AG08395 (cell line): ENCODE data around the gene KCTD2.
"Not testable (repeated sequence)": the region's sequence is repeated elsewhere in the genome, so short reads cannot be mapped to it uniquely, and the experiment has no call there.

Experiments
- DNase-seq: peaks from one replicate; pipeline ENCODE4 v3.0.0; 2012; ENCODE audit warnings: mixed read lengths, low spot score

The KCTD2 gene

DNA sequence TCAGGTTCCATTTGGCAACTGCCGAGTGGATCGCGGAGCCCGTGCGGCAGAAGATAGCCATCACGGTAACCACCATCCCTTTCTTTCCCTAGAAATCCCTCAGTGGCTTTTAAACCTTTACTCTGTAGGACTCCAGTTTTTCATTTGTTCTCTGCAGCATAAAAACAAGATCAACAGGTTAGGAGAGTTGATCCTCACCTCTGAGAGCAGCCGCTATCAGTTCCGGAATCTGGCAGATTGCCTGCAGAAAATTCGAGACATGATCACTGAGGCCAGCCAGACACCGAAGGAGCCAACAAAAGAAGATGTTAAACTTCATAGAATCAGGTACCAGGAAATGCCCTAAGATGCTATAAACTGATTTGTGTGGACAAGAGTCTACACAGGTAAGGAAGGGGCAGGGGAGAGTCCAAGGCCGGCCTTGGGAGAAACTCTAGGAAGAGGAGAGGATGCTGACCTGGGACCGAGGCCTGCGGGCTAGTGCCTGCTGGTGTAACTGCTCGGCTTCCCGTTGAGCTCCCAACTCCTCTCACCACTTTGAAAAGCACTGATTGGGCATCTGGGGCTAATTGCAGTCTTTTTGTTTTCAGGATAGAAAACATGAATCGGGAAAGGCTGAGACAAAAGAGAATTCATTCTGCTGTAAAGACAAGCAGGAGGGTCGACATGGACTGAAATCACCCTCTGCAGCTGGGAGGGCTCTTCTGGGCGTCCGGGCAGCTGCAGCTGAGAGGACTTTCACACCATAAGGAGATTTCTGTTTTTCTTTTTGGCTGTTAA is 26.5 kb upstream of the KCTD2 start:
- no peak for DNase-seq

DNA sequence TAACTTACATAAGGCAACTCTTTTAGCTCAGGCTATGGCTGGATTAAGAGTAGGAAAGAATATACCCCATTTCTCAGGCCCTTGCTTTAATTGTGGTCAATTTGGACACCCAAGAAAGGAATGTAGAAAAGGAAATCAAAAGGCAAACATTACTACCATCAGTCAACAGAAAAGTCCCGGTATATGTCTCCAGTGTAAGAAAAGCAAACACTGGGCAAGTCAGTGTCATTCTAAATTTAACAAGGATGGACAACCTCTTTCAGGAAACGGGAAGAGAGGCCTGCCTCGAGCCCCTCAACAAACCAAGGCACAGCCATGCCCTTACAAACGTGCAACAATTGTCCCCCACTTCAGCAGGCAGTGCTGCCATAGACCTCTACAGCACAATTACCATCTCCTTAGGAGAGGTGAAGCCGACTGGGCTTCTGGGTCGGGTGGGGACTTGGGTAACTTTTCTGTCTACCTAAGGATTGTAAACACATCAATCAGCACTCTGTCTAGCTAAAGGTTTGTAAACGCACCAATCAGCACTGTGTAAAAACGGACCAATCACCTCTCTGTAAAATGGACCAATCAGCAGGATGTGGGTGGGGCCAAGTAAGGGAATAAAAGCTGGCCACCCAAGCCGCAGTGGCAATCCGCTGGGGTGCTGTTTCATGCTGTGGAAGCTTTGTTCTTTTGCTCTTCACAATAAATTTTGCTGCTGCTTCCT is 22.2 kb upstream of the KCTD2 start:
- DNase-seq: no peak

DNA sequence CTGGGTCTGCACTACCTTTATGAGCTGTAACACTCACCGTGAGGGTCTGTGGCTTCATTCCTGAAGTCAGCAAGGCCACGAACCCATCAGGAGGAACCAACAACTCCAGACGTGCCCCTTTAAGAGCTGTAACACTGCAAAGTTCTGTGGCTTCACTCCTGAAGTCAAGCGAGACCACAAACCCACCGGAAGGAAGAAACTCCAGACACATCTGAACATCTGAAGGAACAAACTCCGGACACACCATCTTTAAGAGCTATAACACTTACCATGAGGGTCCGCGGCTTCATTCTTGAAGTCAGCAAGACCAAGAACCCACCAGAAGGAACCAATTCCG is 21.7 kb upstream of the KCTD2 start:
- DNase-seq: not testable (repeated sequence)

DNA sequence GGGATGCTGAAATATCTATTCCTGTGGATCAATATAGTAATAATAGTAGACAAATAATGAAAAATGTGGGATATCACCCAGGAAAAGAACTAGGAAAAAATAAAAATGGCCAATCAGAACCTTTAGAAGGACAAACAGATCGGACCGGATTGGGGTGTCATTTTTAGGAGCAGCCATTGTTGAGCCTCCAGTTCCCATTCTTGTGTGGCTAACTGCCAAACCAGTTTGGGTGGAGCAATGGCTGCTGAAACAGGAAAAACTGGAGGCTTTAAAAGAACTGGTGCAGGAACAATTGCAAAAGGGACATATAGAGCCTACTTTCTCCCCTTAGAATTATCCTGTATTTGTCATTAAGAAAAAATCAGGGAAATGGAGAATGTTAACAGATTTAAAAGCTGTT is 20.4 kb upstream of the KCTD2 start:
- not testable (repeated sequence) for DNase-seq

DNA sequence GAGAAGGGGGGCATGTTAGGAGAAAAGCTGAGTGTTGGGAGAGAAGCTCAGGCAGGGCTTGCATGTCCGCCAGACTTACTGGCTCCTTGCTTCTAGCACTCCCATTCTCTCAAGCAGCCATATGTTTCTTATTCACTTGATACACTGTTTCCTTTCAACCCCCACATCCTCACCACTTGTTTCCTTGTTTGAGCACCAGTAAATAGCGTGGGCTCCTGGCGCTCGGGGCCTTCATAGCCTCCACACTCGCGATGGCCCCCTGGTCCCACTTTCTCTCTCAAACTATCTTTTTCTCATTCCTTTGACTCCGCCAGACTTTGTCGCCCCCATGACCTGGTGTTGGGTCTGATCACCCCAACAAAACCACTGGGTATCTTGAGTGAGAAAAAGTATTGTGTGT is 16.9 kb upstream of the KCTD2 start:
- no peak for DNase-seq

DNA sequence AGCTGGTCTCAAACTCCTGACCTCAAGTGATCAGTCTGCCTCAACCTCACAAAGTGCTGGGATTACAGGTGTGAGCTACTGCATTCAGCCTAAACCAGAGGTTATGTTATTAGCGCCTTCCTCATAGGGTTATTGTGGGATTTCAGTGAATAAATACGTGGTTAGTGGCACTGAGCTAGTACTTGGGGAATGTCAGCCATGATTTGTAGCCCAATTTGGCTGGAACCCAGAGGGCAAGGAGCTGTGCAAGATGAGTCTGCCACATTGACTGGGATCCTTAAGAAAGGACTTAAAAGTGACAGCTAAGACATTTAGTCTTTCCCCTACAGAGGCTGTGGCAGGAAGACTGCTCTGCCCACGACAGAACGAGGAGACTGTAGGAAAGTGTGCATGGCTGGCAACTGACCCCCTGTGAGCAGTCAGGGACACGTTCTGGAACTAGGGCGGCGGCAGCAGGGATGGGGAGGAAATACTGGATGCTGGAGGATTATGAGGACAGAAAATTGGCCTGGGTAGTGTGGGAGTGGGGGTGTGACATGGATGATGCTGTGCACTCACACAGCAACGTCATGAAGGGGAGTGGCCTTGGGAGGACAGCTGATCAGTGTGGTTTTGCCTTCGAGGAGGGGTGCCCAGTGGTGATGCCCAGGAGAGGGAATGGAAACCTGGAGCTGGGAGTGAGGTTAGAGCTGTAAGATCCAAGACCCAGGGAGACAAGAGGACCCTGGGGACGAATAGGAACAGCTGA is 14.9 kb upstream of the KCTD2 start:
- peak; percentile 92 for DNase-seq

DNA sequence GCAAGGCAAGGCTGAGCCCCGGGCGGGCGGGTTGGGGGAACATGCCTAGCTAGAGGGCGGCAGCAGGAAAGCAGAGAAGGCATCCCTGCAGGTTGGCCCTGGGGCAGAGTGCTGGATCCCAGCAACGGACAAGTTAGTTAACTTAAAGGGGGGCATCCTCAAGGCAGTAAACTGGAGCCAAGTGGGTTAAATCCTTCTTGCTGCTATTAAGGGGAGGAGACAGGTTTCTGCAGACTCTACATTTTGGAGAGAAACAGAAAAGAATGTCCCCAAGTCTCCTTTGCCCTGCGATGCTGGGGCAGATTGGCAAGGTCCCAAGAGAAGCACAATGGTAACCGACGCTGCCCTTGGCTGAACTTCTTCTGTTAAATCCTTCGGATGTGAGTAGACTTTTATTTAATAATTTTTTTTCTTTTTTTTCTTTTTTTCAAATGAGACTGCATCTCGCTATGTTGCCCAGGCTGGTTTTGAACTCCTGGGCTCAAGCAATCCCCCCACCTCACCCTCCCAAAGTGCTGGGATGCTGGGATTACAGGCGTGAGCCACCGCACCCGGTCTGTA is 14.2 kb upstream of the KCTD2 start:
- no peak for DNase-seq

DNA sequence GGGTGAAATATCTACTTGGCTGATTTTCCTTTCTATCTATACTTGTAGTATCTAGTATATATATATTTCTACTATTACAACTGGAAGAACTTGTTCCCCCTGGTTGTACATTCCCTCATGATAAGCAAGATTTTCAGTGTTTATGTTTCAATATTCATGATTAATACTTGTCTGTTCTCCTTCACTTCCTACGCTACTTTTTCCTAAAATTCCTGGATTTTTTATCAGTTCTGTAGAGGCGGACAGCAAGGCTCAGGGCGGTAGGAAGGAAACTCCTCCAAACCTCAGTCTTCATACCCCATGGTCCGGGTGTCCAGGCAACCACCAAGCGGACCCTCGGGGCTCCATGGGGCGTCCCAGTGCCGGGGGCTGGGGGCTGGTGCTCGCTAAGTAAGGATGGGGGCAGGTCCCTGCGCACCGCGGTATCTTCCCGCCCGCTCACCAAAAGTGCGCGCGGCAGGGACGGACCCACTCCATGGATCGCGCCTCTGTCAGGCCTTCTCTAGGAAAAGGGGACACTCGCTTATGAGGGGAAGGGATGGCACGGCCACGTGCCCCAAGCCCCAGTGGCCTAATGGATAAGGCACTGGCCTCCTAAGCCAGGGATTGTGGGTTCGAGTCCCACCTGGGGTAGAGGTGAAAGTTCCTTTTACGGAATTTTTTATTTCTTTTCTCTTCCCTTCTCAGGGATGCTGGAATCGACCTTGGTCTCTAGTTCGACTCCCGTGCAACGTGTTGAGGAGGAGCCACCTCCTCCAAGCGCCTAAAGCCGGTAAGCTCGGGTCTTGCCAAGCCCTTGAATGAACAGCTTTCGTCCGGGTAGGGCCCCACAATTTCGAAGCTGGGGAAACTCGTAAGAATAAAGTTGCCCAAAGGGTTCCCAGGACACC is 13.4 kb upstream of the KCTD2 start:
- peak; percentile 80 for DNase-seq

DNA sequence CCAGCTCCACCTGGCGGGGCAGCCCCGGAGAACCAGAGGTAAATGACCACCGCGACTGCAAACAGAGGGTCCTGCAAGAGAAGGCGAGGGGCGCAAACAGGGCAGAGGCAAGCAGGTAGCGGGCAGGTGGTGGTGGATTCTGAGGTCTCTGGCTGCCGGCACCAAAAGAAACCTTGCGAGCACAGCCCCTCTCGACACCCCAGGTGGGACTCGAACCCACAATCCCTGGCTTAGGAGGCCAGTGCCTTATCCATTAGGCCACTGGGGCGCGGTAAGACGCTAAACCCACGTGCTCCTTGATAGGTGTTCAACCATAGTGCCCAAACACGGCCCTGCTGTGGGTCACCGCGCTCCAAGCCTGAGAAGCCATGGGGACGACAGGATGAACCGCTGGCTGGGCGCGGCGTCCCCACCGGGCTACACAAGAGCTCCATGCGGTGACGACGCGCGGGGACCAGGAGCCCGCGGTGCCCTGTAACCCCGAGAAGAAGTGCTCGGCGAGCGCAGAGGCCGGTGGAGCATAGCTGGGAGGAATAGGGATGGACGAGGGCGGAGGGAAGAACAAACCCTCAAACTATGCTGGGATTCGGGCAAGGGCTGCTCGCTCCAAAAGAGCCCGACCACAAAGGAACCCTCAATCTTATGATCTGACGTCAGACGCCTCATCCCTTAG is 12.7 kb upstream of the KCTD2 start:
- peak; percentile 70 for DNase-seq

DNA sequence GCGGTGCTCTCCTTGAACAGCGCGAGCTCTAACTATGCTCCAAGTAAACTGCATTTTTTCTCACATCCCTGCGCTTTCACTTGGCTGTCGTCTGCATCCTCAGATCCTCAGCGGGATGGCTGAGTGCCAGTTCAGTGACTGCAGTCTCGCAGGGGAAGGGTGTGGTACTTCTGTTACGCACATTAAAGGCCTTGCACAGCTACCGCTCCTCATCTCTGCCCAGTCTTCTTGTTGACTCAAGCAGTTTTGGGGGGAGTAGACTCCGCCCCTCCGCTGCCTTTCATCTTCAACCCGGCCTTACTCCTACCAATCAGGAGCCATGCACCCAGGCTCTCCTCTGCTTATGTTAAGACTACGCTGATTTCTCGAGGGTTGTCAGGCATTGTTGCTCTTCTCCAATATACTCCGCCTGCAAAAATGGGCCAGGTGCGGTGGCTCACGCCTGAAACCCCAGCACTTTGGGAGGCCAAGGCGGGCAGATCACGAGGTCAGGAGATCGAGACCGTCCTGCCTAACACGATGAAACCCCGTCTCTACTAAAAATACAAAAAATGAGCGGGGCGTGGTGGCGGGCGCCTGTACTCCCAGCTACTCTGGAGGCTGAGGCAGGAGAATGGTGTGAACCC is 10.3 kb upstream of the KCTD2 start:
- DNase-seq: peak; percentile 87

DNA sequence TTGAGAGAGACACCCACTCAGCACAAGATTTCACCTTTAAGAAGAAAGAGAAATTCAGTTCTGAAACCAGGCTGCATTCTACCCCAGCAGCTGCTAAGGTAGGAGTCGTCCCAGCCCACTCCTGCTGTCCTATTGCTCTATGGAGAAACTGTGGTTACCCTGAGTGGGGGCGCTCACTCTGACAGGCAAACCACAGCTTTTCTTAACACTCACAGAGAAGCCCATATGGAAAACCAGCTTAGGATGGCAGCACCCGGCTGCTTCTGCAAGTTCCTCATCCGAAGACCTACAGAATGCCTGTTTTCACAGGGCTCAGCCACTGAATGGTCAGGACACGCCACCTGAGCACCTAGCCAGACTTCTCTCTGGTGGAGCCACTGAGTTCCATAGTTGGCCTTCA is 7.8 kb upstream of the KCTD2 start:
- no peak for DNase-seq

DNA sequence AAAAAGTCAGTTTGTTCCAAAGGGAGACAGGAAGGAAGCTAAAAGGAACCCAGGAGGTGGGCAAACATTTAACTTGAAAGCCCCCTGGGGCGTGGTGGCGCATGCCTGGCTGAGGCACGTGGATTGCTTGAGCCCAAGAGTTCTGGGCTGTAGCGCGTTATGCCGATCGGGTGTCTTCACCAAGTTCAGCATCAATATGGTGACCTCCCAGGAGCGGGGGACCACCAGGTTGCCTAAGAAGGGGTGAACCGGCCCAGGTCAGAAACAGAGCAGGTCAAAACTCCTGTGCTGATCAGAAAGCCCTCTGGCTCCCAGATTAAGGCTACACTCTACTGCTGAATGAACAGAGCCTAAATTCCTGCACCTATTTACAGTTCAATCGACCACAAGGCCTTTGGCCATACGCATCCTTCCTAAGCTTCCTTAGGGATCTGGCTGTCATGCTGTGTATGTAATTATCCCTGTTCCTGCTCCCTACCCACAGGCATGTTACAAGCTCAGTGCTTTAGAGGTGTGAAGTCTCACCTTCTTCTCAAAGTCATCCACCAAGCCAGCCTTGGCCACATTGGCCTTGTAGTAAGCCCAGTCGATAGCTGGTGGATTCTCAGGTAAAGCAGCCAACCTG is 5.3 kb upstream of the KCTD2 start:
- DNase-seq: no peak

DNA sequence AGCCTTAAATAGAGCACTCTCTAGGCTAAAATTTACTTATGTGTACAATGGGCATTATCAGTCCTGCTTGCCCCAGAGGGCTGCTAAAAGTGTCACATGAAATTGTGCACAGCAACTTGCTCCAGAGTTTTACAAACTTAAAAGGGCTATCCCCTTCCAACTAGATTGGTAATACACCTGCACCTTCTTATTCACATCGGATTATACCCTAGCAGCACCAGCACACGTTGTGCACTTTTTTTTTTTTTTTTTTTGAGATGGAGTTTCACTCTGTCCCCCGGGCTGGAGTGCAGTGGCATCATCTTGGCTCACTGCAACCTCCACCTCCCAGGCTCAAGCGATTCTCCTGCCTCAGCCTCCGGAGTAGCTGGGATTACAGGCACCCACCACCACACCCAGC is 3.2 kb upstream of the KCTD2 start:
- not testable (repeated sequence) for DNase-seq

DNA sequence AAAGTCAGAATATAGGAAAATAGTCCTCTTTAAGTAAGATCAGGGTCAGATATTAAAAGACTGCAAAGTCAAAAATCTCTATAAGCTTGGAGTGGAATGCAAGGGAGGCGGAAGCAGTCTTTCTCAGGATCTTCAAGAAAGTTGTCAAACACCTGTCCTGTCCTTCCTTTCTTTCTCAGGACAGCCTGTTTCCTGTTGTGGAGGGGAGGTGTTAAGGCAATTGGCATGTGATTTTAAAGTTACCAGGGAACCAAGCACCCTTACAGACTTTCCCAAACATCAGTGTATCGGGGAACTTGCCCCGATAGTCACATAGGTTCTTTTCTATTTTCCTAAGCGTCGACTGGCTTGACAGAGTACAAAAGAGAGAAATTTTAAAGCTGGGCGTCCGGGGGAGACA is 2.3 kb upstream of the KCTD2 start:
- no peak for DNase-seq

DNA sequence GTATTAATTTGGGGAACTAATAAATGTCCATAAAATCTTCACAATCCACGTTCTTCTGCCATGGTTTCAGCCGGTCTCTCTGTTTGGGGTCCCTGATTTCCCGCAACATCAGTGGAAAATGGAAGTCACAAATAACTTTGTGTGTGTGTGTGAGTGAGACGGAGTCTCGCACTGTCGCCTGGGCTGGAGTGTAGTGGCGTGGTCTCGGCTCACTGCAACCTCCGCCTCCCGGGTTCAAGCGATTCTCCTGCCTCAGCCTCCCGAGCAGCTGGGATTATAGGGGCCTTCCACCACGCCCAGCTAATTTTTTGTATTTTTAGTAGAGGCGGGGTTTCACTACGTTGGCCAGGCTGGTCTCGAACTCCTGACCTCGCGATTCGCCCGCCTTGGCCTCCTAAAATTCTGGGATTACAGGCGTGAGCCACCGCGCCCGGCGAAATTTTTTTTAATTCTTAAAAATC is 1.0 kb upstream of the KCTD2 start:
- not testable (repeated sequence) for DNase-seq

DNA sequence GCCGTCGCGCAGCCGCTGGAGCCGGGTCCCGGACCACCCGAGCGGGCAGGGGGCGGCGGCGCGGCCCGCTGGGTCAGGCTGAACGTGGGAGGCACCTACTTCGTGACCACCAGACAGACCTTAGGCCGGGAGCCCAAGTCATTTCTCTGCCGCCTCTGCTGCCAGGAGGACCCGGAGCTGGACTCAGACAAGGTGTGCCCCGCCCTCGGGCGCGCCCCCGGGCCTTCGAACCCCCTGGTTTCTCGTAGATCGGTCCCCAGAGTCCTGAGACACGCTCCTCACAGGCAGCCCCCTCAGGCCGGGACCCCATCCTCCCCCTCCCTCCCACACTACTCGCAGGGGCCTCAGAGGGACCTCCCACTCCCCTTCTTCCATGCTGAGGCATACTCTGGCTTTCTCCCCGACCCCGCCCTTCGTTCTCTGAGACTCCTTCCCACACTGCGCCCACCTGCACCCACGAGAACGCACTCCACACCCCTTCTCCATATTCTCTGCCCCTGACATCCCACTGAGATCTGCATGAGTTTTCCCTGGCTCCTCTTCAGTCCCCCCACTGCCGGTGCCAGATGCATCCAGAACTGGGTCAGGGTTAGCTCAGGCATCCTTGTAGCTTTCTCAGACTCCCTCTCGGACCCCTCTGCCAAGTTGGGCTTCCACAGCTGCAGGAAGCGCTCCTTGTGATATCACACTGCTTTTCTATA is 523 bp downstream of the KCTD2 start:
- no peak for DNase-seq

DNA sequence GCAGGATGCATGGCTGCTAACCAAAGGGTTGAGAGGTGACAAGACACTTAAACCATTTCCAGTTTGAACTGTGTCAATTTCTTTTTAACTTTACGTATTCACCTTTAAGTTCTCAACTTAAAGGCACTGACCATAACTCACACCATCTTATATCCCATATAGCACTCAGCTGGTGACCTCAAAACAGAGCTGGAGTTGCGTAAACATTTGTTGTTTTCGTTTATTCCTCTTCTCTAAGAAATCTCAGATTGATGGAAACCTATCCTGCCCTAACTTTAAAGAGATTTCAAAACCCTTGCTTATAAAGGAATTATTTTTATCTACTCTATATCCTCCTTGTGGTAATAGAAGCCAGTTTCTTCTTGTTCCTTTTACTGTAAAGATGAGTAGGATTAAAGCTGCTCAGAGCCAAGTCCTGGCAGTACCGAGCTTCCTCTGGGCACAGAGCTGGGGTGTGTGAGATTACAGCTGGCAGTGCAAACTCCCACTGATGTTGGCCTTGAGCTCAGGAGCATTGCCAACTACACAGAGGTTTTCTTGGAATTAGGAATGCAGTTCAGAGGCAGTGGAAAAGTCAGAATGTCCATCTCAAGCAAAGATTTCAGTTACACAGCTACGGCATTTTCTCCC is 1.3 kb downstream of the KCTD2 start:
- peak; percentile 38 for DNase-seq

DNA sequence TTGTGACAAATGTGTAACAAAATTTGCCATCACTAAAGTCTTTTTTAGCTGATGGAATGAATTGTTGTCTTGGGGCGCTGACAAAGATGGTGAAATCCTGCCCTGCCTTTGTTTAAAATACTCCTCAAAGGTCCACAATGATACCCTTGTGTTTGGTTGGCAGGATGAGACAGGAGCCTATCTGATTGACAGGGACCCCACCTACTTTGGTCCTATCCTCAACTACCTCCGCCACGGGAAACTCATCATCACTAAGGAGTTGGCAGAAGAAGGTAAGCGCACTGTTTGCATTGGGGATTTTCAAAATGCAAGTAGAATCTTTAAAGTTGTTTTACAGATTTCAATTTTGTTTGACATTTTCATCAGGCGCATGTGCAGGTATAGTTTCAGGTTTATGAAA is 2.0 kb downstream of the KCTD2 start:
- no peak for DNase-seq

DNA sequence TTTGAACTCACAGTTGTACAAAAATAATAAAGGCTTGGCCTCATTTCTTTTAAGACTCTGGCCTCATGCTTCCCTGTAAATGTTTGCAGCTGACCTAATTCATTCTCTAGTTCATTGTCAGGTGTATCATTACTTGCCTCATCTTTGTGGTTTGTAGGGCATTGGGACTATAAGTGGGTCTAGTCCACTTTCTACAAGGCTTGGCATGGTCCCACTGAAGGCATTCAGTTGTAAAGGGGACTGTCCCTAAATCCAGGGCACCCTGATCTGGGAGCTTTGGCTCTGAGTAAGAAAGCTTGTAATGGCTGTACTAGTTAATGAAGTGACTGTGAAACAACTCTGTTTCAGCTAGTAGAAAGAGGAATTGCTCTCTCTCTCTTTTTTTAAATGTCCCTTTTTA is 2.7 kb downstream of the KCTD2 start:
- DNase-seq: no peak
